ENCODE data around the gene XBP1. TPM values are rescaled to one million over a fixed set of nuclear protein-coding genes. Genes with fewer than 3 reads are reported as not detected.

Gene XBP1
- polyA plus RNA-seq, 1 donor = 127 TPM

GRCh38 chr22:28750471-28750881 lies 49.9 kb downstream of the XBP1 start:
- DNase-seq = peak; percentile 32

Other genes with a start within 250 kb of the XBP1 start
- 45.8 TPM for gene TTC28, start 120.7 kb downstream of the XBP1 start, polyA plus RNA-seq (ENCODE audit: insufficient read length)
- 24.5 TPM for gene CHEK2, start 58.7 kb downstream of the XBP1 start, polyA plus RNA-seq (ENCODE audit: insufficient read length)
- gene HSCB, start 58.5 kb downstream of the XBP1 start, polyA plus RNA-seq (ENCODE audit: insufficient read length) = 23.6 TPM
- 40.1 TPM for gene CCDC117, start 27.9 kb downstream of the XBP1 start, polyA plus RNA-seq (ENCODE audit: insufficient read length)
- gene ZNRF3, start 83.0 kb upstream of the XBP1 start, polyA plus RNA-seq (ENCODE audit: insufficient read length) = 30.5 TPM

All from left kidney (tissue), 2 donors.